HG02571 (cell line): ENCODE results near the gene KIAA1958.

Experiments used
- ATAC-seq: cut with Tn5 transposase; IDR thresholded peaks from one replicate; pipeline ENCODE4 v1.9.1; 2021; ENCODE audit warnings: mild to moderate bottlenecking, moderate library complexity; ENCODE audit not compliant: unreplicated experiment

The KIAA1958 gene

DNA sequence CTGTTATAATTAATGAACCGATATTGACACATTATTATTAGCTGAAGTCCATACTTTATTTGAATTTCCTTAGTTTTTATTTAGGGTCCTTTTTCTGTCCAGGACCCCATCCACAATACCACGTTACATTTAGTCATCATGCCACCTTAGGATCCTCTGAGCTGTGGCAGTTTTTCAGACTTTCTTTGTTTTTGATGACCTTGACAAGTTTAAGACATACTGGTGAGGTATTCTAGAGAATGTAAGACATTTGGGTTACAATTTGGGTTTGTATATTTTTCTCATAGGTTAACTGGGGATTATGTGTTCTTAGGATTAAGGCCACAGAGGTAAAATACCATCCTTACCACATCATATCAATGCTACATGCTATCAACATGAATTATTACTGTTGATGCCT, 42.7 kb downstream of the KIAA1958 start:
- ATAC-seq = no peak

DNA sequence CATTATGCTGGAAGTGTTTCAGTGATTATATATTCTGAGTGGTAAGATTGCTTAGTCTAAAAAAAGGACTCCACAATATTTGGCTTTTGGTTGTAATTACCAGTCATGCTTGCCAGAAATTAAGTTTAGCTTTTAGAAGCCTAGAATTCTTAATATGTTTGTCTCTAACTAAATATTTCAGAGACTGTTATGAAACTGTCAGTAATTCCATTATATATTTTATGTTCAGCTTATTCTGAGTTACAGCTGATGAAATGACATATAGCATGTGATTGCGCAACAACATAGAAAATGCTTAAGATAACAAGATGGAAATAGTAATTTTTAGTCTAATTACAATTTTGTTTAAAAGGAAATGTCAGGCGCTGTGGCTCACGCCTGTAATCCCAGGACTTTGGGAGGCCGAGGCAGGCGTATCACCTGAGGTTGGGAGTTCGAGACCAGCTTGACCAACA, 44.2 kb downstream of the KIAA1958 start:
- no peak for ATAC-seq

DNA sequence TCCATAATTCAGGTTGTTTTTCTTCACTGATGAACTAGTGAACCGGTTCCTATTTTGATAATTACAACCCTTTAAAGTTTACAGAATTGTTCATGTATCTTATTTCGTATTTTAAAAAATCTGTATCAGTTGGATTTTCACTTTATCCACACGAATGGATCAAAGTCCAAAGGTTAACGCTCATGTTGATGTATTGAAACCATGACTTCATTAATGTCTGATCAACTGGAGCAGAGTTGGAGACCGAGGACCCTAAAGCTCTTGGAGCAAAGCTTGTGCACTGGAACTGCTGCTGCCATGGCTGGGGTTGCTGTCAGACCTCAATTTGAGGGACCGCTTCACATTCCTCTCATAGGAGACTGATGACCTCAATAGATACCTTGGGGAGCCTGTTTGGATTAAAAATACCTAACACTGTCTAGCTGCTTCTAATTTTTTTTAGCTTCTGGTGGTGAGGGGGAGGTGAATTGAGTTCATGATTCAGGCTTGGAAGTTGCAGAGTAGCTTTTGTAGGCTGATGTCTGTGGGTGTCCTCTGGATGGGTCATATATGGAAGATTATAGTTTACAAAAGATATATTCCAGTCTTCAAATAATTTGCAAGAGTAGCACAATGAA, 45.1 kb downstream of the KIAA1958 start:
- no peak for ATAC-seq

DNA sequence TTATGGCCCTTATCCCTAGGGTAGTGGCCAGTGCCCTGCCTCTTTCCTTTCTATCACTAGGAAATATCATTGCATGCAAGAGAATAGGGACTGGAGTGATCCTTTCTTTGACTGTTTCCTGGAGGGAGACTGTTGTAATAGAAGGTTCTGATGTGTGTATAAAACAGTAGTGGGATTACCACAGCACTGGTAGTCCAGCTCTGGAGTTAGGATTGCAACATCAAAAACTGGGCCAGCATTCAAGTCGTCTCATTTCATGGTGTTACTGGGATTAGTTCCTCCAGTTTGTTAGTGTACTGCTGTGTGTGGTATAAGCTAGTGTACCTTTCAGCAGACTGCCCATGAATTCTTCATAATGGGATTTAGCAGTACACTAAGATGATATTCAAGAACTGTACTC, 45.8 kb downstream of the KIAA1958 start:
- no peak for ATAC-seq

DNA sequence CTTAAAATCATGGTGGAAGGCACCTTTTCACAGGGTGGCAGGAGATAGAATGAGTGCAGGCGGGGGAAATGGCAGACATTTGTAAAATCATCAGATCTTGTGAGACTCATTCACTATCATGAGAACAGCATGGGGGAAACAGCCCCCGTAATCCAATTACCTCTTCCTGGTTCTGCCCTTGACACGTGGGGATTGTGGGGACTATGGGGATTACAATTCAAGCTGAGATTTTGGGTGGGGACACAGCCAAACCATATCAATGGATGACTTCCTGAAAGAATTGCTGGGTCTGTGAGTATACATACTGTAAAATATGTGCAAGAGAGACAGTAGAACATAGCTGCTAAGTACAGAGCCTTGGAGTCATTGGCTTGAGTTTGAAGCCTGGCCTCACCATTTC, 47.0 kb downstream of the KIAA1958 start:
- no peak for ATAC-seq

DNA sequence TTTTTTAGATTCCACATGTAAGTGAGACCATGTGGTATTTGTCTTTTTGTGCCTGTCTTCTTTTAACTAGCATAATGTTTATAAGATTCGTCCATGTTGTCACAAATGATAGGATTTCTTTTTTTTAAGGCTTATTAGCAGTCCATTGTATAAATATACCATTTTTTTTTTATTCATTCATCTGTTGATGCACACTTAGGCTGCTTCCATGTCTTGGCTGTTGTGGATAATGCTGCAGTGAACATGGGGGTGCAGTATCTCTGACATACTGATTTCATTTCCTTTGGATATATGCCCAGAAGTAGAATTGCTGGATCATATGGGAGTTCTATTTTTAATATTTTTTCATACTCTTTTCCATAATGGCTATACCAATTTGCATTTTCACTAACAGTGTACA, 48.7 kb downstream of the KIAA1958 start:
- ATAC-seq = no peak

DNA sequence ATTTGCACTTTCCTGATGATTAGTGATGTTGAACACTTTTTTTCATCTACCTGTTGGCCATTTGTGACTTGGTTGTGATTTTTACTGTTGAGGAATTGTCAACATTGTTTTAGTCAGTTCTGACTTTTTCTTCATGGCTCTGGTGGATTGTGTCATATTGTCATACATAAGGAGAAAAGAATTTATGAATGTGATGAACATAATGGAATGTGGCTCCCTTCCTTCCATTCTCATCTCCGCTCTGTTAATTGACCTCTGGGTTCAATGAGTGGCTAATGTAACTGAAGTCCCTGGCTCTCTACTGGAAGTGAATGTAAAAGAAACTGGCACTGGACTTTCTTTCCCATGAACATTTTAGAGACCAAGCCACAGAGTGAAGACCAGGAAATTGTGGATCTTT, 49.2 kb downstream of the KIAA1958 start:
- ATAC-seq = no peak

DNA sequence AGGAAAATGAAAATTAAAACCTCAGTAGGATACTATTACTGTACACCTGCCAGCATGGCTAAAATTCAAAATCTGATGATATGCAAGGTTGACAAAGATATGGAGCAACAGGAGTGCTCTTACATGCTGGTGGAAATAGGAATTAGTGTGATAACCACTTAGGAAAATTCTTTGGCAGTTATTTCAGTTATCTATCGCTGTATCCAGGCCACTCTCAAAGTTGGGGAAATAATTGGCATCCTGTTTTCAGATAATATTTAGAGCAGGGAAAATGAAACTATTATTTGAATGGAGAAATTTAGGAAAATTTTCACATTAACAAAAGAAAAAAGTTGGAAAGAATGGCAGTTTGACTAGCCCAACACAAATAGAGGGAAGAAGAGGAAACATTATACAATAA, 50.9 kb downstream of the KIAA1958 start:
- ATAC-seq = no peak

DNA sequence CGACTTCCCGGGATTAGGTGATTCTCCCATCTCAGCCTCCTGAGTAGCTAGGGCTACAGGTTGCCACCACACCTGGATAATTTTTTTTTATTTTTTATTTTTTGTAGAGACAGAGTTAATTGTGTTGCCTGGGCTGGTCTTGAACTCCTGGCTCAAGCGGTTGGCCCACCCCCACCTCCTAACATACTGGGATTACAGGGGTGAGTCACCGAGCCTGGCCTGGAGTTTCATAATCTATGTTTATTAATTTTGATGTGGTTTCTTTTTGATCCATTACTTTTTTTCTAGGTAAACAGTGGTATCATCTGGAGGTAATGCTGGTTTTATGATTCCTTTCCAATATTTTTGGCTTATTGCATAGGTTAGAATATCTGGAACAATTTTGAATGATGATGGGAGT, 54.2 kb downstream of the KIAA1958 start:
- ATAC-seq = no peak

DNA sequence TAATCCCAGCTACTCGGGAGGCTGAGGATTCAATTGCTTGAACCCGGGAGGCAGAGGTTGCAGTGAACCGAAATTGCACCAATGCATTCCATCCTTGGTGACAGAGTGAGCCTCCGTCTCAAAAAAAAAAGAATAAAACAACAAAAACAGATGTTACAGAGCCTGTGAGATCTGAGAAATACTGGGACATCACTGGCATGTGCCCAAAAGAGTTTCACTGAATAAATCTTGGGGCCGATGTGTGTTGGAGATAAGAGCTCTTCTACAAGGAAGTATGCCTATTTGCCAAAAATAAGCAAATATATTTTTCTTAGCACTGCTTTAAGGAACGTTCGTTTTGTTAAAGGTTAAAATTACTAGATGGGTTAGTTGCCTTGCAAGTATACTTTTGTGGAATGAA, 55.1 kb downstream of the KIAA1958 start:
- ATAC-seq = no peak

DNA sequence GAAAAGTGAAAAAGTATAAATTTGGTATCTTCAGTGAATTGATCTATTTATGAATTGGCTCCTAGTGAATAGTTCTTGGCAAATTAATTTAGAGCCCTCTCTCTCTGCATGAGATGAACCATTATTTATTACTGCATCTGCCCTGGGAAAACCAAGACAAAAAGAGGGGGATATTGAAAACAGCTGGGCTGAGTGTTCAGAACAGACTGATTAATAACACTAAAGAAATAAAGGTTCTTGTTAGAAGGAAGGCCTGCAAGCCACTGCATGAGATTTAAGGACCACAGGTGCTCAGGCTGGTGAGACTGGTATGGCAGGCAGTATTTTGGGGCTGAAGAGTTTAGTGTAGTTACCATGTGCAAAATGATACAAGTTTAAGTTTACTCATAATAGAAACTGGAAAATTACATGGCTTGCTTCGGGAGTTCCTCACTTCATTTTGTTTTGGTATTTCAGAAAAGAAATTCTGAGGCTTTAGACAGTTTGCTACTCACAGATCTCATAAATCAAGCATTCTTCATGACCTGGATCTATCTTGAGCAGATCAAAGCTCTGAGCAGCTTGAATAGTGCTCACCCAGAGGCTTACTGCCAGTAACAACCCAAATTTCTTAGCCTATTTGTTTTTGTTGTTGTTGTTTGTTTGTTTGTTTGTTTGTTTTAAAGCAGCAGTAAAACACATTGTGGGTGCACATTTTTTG, 56.1 kb downstream of the KIAA1958 start:
- no peak for ATAC-seq

DNA sequence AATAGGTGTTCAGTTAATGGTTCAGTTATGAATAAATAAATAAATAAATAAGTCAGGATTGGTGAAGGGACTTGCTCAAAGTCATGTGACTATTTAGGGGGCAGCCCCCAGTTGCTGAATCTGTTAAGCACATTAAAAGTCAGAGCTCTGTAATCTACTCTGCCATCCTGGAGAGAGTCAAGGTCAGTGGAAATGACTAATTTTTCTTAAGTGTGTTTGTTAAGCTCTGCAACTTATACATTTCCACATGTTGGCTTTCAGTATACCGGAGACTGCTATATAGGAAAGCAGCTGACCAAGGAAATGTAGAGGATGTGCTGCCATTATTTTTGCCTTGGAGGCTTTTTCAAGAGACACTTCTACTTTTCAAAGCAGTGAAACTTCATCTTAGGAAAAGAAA, 57.9 kb downstream of the KIAA1958 start:
- ATAC-seq = no peak

DNA sequence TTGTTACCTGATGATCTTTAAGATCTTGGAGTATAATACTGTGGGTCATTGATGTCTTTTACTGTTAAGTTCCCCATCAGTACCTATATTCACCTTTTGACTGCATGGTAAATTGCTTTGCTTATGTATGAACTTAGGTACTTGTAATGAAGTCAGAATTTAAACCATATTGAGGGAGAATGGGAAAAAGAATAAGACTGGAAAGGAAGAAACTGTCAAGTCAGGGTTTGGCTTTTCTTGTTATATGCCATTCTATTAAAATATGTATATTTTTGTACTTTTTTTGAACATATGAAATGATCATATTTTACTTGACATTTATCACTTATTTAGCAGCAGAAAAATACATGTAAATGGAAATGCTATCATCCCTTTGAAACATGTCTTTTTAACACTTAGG, 58.6 kb downstream of the KIAA1958 start:
- ATAC-seq = no peak

DNA sequence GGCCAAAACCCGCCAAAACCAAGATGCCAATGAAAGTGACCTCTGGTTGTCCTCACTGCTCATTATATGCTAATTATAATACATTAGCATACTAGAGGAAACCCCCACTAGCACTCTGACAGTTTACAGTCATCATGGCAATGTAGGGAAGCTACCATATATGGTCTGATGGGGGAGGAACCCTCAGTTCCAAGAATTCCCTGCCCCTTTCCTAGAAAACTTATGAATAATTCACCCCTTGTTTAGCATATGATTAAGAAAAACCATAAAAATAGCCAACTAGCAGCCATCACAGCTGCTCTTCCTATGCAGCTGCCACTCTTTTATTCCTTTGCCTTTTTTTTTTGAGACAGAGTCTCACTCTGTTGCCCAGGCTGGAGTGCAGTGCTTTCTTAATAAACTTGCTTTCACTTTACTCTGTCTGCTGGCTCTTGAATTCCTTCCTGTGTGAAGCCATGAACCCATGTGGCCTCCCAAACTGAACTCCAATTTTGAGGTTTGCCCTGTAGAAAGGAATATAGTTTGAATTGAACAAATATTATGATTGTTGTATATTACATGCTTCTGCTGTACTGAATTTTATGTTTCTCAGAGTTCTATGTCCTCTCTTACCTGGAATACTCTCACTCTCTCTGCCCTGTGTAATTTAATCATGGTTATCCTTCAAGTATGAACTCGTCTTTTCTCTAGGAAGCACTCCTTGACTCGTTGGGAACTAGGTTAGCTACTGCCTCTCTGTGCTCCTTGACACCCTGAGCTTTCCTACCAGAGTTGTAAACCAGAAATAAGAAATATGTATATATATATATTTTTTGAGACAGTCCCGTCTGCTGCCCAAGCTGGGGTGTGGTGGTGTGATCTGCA, 59.8 kb downstream of the KIAA1958 start:
- ATAC-seq = no peak

DNA sequence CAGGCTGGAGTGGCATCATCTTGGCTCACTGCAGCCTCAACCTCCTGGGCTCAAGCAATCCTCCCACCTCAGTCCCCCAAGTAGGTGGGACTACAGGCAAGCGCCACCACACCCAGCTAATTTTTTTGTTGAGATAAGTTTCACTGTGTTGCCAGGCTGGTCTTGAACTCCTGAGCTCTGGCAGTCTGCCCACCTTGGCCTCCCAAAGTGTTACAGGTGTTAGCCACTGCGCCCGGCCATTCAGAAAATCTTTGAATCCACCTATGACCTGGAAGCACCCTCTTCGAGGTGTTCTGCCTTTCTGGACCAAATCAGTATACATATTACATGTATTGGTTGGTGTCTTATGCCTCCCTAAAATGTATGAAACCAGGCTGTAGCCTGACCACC, 61.4 kb downstream of the KIAA1958 start:
- ATAC-seq = no peak

DNA sequence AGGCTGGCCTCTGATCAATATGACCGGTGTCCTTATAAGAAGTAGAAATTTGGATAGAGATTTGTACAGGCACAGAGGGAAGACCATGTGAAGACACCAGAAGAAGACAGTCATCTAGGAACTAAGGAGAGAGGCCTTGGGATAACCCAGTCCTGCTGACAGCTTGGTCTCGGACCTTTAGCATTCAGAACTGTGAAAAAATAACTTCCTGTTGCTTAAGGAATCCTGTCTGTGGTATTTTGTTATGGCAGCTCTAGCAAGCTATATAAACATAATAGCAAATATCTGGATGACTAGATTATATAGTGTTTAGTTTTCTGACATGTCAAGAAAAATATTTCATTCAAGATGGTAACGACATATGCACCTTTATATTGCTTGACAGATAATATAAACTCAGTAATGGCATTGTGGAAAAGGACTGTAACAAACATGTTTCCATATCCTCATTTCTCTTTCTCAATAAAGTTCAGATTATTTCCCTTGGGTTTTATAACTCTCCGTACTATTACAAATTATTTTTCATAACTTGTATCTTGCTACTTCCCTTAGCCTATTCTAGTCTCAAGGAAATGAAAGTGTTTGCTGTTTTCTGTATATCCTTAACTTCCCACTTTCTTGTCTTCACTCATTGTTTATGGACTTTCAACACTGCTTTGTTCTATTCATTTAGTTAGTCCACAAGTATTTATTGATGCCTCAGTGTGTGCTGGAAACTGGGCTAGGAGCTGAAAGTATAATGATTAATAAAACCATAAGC, 62.4 kb downstream of the KIAA1958 start:
- no peak for ATAC-seq

DNA sequence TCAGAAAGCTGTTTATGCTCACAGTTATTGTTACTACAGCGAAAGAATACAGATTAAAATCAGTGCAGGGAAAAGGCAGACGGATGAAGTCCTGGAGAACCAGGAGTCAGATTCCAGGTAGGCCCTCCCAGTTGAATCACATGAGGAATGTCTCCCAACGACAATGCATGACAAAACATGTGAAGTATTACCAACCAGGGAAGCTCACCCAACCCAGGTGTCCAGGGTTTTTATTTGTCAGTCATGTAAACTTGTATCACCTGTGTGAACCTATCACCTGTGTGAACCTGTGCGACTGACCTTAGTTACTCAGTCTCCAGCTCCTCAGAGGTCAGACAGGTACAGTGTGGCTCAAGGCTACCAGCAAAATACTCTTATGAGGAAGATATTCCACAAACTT, 63.9 kb downstream of the KIAA1958 start:
- no peak for ATAC-seq

DNA sequence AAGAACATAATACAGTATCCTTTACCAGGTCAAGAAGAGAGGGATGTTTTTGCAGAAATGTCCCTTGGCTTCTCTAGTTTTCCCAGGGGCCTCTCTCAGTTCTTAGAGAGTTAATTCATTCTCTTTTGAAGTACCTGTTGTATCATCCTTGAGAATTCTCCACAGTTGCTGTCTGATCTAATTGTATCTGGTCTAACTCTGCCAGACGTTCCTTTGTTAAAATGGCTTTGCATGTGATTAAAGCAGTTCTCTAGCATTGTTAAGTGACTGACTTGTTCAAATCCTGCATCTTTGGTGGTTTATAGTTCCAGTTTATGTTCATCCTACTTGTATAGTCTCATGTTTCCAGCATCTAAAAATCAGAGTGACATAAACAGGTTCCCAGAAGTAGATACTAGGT, 65.0 kb downstream of the KIAA1958 start:
- no peak for ATAC-seq

DNA sequence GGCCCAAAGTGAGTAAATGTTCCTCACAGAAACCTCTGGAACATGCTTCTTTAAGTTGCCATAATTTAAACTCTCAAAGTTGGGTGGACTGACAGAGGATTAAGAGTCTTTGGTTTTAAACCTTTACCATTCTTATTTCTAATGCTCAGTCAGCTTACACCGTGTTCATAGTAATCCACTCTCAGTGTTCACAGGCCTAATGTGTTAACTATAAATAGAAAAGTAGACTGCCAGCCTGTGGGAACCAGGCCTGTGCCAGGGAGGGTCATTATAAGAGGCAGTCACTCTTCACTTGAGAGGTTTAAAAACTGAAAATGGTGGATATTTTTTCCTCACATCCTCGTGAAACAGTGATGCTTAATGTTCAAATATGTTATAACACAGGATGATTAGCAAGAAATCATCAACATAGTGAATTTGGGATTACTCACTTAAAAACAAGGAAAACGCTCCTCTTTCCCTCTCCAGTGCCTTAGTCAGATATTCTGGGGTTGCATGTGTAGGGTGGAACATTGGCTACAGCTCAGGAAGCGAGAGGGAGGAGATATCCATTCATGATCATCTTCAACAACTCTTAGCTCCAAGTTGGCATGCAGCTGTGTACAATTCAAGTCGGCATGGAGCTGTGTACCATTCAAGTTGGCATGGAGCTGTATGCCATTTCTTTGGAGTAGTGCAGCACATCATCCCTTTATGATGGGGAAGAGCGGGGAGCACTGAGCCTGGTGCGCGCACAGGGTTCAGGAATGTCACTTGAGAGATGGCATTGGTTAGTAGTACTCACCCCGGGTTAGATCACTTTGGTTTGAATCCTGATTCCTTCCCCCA, 65.8 kb downstream of the KIAA1958 start:
- no peak for ATAC-seq

DNA sequence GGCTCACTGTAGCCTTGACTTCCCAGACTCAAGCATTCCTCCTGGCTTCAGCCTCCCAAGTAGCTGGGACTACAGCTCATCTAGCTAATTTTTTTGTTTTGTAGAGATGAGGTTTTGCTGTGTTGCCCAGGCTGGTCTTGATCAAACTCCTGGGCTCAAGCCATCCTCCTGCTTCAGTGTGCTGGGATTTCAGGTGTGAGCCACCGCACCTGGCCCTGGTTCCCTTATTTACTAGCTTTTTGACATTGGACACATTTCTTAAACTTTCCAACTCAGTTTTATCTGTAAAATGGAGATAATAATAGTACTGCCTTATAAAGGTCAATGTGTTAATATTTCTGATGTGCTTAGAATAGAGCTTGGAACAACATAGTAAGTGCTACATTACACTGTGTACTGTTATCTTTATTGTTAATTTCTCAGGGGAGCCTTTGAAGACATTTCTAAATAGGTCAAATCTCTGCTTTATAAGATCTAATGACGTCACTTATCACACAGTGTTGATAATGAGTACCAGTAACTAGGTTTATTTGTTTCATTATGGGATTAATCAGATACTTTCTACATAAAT, 66.7 kb downstream of the KIAA1958 start:
- ATAC-seq = no peak
